GM23338 (cell line): ENCODE data around the gene WDSUB1. TPM values are rescaled to one million over a fixed set of nuclear protein-coding genes. Genes with fewer than 3 reads are reported as not detected.

Experiments used
- ATAC-seq: fragments of 200-7000 bp; cut with Tn5 transposase; 3 replicates; pipeline ENCODE4 v1.9.1; 2020
- DNase-seq: peaks from one replicate; pipeline ENCODE4 v3.0.0-alpha.2; 2015; ENCODE audit warnings: low spot score
- H2AFZ ChIP-seq: fragments of 200-600 bp; sonication (generic); 2 replicates; pipeline ENCODE4 v1.8.0; 2016; ENCODE audit warnings: antibody characterized with exemption, mild to moderate bottlenecking, moderate library complexity
- H3F3A ChIP-seq: fragments of 200-600 bp; sonication (generic); replicated peaks from 2 replicates; pipeline ENCODE4 v1.8.0; 2017; ENCODE audit warnings: antibody characterized with exemption, mixed run types, low read depth
- H3K27ac ChIP-seq: fragments of 200-600 bp; sonication (generic); 2 replicates; pipeline ENCODE4 v1.6.1; 2016; ENCODE audit warnings: low read depth
- H3K27me3 ChIP-seq: fragments of 200-600 bp; sonication (generic); 2 replicates; pipeline ENCODE4 v1.8.0; 2016; ENCODE audit warnings: mild to moderate bottlenecking, mixed run types, moderate library complexity; ENCODE audit not compliant: insufficient read depth
- H3K36me3 ChIP-seq: fragments of 200-600 bp; sonication (generic); 2 replicates; pipeline ENCODE4 v1.8.0; 2016; ENCODE audit warnings: mild to moderate bottlenecking; ENCODE audit not compliant: insufficient read depth
- H3K4me1 ChIP-seq: fragments of 200-600 bp; sonication (generic); 2 replicates; pipeline ENCODE4 v1.8.0; 2016; ENCODE audit warnings: mild to moderate bottlenecking, moderate library complexity; ENCODE audit not compliant: insufficient read depth
- H3K4me2 ChIP-seq: fragments of 200-600 bp; sonication (generic); 2 replicates; pipeline ENCODE4 v1.7.1; 2017; ENCODE audit warnings: mixed run types
- H3K4me3 ChIP-seq: fragments of 200-600 bp; sonication (generic); 2 replicates; pipeline ENCODE4 v1.6.1; 2016; ENCODE audit warnings: mixed run types
- H3K79me2 ChIP-seq: fragments of 200-600 bp; sonication (generic); replicated peaks from 2 replicates; pipeline ENCODE4 v1.8.0; 2017; ENCODE audit warnings: mild to moderate bottlenecking; ENCODE audit not compliant: insufficient read depth
- H3K9me2 ChIP-seq: fragments of 200-600 bp; sonication (generic); 2 replicates; pipeline ENCODE4 v1.8.0; 2017; ENCODE audit not compliant: insufficient read depth
- H4K20me1 ChIP-seq: fragments of 200-600 bp; sonication (generic); replicated peaks from 2 replicates; pipeline ENCODE4 v1.8.0; 2017; ENCODE audit warnings: mild to moderate bottlenecking; ENCODE audit not compliant: insufficient read depth
- H3K27ac Mint-ChIP-seq: 2 replicates; pipeline ENCODE4 v1.8.0; 2020; ENCODE audit warnings: inconsistent platforms, mild to moderate bottlenecking, moderate library complexity, mixed read lengths
- H3K27me3 Mint-ChIP-seq: 3 replicates; pipeline ENCODE4 v1.8.0; 2022; ENCODE audit warnings: low read depth, mild to moderate bottlenecking, moderate library complexity, mixed read lengths, inconsistent platforms; ENCODE audit not compliant: insufficient read depth, poor library complexity
- H3K36me3 Mint-ChIP-seq: 3 replicates; pipeline ENCODE4 v1.8.0; 2021; ENCODE audit warnings: low read depth, mild to moderate bottlenecking, inconsistent platforms, moderate library complexity, mixed read lengths
- H3K4me1 Mint-ChIP-seq: 3 replicates; pipeline ENCODE4 v1.8.0; 2020; ENCODE audit warnings: mild to moderate bottlenecking, inconsistent platforms, mixed read lengths
- H3K4me3 Mint-ChIP-seq: 3 replicates; pipeline ENCODE4 v1.8.0; 2021; ENCODE audit warnings: moderate library complexity, mild to moderate bottlenecking, inconsistent platforms, mixed read lengths
- H3K9me3 Mint-ChIP-seq: 3 replicates; pipeline ENCODE4 v1.8.0; 2020; ENCODE audit warnings: moderate library complexity, mild to moderate bottlenecking, inconsistent platforms, mixed read lengths
- CREB1 ChIP-seq: fragments of 250-450 bp; sonication (Bioruptor Pico); IDR thresholded peaks from 2 replicates; pipeline ENCODE4 v1.5.0; 2020; ENCODE audit warnings: low read depth, mild to moderate bottlenecking, moderate library complexity
- EZH2 ChIP-seq: fragments of 200-600 bp; sonication (generic); IDR thresholded peaks from one replicate; pipeline ENCODE4 v1.8.0; 2017; ENCODE audit warnings: antibody characterized with exemption, mild to moderate bottlenecking, low read depth; ENCODE audit not compliant: unreplicated experiment
- EZH2phosphoT487 ChIP-seq: fragments of 200-600 bp; sonication (generic); IDR thresholded peaks from one replicate; pipeline ENCODE4 v1.8.1; 2018; ENCODE audit warnings: antibody characterized with exemption; ENCODE audit not compliant: unreplicated experiment
- JUNB ChIP-seq: IDR thresholded peaks from one replicate; pipeline ENCODE4 v1.6.1; 2016; ENCODE audit warnings: antibody characterized with exemption; ENCODE audit not compliant: unreplicated experiment
- NANOG ChIP-seq: IDR thresholded peaks from 2 replicates; pipeline ENCODE4 v1.6.1; 2016; ENCODE audit warnings: antibody characterized with exemption, borderline replicate concordance
- POLR2AphosphoS5 ChIP-seq: IDR thresholded peaks from 2 replicates; pipeline ENCODE4 v1.6.1; 2016; ENCODE audit warnings: antibody characterized with exemption, low read depth
- ZNF114 ChIP-seq: fragments of 250-450 bp; sonication (Bioruptor Pico); IDR thresholded peaks from 2 replicates; pipeline ENCODE4 v1.5.0; 2020; ENCODE audit warnings: mild to moderate bottlenecking, moderate library complexity
- ZNF331 ChIP-seq: fragments of 250-450 bp; sonication (Bioruptor Pico); IDR thresholded peaks from 2 replicates; pipeline ENCODE4 v1.5.0; 2020; ENCODE audit warnings: low read depth, mild to moderate bottlenecking, moderate library complexity
- polyA plus RNA-seq: library from polyadenylated mRNA; unstranded; fragments of >200 nt; fragmentation: Nextera tagmentation; extraction: Ambion mirVana; gene quantifications from 2 replicates; pipeline ENCODE4 v1.2.1, GENCODE V29; 2016
- total RNA-seq: library from RNA; depleted of rRNA; stranded (reverse); fragments of >200 nt; shearing (Covaris generic); gene quantifications from 2 replicates; pipeline ENCODE4 v1.2.3, GENCODE V29; 2014
- TF ChIP-seq, protein P1 (sequence below): IDR thresholded peaks from 2 replicates; pipeline ENCODE4 v1.6.1; 2016; ENCODE audit warnings: antibody characterized with exemption
- TF ChIP-seq, protein P2 (sequence below), 2 experiments: fragments of 200-600 bp in 1 of 2; sonication (generic) in 1 of 2; conservative IDR thresholded peaks; 2 replicates each; pipeline versions ENCODE4 v1.5.1 to v1.6.1; 2016 to 2017; ENCODE audit warnings: antibody characterized with exemption in 2 of 2, low read depth in 2 of 2, mild to moderate bottlenecking in 2 of 2, moderate library complexity in 1 of 2
- TF ChIP-seq, protein P3 (sequence below): fragments of 250-450 bp; sonication (Bioruptor Pico); IDR thresholded peaks from 2 replicates; pipeline ENCODE4 v1.5.0; 2020; ENCODE audit warnings: mild to moderate bottlenecking, moderate library complexity
- TF ChIP-seq, protein P4 (sequence below): IDR thresholded peaks from one replicate; pipeline ENCODE4 v1.6.1; 2018; ENCODE audit warnings: antibody characterized with exemption; ENCODE audit not compliant: unreplicated experiment

The WDSUB1 gene
- total and polyA plus RNA-seq, 2 experiments from 2014 or later, result 9.9 to 12.2 TPM

DNA sequence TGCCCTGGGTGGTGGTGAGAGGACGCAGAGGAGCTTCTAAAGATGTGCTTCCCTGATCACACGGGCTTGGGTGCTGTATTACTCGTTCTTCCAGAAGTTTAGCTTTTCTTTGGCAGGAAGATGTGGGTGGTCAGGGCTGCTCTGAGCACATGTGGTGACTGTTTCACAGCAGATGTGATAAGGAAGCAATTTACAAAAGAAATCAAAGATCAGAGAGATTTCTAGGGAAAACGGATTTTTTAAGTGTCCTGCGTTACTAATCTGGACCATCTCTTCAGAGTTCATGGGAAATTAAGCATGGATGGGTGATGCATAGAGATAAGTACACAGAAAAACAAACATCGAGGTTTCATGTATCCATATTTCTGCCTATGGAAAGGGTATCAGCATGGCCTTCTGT lies 99.4 kb downstream of the WDSUB1 start (continued):
- no peak for TF ChIP-seq EZH2
- TF ChIP-seq EZH2phosphoT487, result no peak
- TF ChIP-seq, protein P1, sequence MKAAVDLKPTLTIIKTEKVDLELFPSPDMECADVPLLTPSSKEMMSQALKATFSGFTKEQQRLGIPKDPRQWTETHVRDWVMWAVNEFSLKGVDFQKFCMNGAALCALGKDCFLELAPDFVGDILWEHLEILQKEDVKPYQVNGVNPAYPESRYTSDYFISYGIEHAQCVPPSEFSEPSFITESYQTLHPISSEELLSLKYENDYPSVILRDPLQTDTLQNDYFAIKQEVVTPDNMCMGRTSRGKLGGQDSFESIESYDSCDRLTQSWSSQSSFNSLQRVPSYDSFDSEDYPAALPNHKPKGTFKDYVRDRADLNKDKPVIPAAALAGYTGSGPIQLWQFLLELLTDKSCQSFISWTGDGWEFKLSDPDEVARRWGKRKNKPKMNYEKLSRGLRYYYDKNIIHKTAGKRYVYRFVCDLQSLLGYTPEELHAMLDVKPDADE, result no peak
- TF ChIP-seq, protein P2, sequence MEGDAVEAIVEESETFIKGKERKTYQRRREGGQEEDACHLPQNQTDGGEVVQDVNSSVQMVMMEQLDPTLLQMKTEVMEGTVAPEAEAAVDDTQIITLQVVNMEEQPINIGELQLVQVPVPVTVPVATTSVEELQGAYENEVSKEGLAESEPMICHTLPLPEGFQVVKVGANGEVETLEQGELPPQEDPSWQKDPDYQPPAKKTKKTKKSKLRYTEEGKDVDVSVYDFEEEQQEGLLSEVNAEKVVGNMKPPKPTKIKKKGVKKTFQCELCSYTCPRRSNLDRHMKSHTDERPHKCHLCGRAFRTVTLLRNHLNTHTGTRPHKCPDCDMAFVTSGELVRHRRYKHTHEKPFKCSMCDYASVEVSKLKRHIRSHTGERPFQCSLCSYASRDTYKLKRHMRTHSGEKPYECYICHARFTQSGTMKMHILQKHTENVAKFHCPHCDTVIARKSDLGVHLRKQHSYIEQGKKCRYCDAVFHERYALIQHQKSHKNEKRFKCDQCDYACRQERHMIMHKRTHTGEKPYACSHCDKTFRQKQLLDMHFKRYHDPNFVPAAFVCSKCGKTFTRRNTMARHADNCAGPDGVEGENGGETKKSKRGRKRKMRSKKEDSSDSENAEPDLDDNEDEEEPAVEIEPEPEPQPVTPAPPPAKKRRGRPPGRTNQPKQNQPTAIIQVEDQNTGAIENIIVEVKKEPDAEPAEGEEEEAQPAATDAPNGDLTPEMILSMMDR (conservative IDR thresholded peaks at IDR 0.05; ENCODE audit: low read depth in 2 of 2), result no peak
- TF ChIP-seq NANOG, result no peak
- no peak for TF ChIP-seq CREB1 (CRISPR knock-in tag)

DNA sequence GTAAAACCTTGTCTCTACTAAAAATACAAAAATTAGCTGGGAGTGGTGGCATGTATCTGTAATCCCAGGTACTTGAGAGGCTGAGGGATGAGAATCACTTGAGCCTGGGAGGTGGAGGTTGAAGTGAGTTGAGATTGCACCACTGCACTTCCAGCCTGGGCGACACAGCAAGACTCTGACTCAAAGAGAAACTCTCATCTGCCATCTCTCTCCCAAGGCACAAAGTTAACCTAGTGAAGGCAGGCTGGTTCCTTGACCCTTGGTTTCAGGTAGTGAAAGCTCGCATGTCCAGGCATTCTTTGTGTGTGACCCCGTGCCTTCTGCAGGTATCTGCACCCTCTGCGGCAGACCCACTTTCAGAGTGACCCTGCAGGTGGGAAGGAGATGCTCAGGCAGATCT lies 100.0 kb downstream of the WDSUB1 start:
- no peak overlapping the region for H3K27ac Mint-ChIP-seq
- H3K36me3 ChIP-seq, result no peaks in the 10 kb centered on the region
- H3F3A ChIP-seq, result no peaks in the 10 kb centered on the region
- H3K9me2 ChIP-seq, result no peaks in the 10 kb centered on the region
- no peaks in the 10 kb centered on the region for H3K27me3 ChIP-seq
- DNase-seq (no peak), ATAC-seq (no peak)
- H3K4me3 Mint-ChIP-seq, result no peak overlapping the region
- H3K9me3 Mint-ChIP-seq, result no peaks in the 10 kb centered on the region
- H3K4me2 ChIP-seq, result no peak overlapping the region
- H3K4me1 ChIP-seq, result no peaks in the 10 kb centered on the region
- no peaks in the 10 kb centered on the region for H3K27me3 Mint-ChIP-seq
- peaks cover 6% of the 10 kb centered on the region; the same call in 2 of the 3 replicates for H3K4me1 Mint-ChIP-seq
- no peak overlapping the region for H3K4me3 ChIP-seq
- H2AFZ ChIP-seq, result no peak overlapping the region
- no peak overlapping the region for H3K27ac ChIP-seq
- no peaks in the 10 kb centered on the region for H3K36me3 Mint-ChIP-seq
- no peaks in the 10 kb centered on the region for H3K79me2 ChIP-seq
- no peaks in the 10 kb centered on the region for H4K20me1 ChIP-seq
- TF ChIP-seq, protein P3, sequence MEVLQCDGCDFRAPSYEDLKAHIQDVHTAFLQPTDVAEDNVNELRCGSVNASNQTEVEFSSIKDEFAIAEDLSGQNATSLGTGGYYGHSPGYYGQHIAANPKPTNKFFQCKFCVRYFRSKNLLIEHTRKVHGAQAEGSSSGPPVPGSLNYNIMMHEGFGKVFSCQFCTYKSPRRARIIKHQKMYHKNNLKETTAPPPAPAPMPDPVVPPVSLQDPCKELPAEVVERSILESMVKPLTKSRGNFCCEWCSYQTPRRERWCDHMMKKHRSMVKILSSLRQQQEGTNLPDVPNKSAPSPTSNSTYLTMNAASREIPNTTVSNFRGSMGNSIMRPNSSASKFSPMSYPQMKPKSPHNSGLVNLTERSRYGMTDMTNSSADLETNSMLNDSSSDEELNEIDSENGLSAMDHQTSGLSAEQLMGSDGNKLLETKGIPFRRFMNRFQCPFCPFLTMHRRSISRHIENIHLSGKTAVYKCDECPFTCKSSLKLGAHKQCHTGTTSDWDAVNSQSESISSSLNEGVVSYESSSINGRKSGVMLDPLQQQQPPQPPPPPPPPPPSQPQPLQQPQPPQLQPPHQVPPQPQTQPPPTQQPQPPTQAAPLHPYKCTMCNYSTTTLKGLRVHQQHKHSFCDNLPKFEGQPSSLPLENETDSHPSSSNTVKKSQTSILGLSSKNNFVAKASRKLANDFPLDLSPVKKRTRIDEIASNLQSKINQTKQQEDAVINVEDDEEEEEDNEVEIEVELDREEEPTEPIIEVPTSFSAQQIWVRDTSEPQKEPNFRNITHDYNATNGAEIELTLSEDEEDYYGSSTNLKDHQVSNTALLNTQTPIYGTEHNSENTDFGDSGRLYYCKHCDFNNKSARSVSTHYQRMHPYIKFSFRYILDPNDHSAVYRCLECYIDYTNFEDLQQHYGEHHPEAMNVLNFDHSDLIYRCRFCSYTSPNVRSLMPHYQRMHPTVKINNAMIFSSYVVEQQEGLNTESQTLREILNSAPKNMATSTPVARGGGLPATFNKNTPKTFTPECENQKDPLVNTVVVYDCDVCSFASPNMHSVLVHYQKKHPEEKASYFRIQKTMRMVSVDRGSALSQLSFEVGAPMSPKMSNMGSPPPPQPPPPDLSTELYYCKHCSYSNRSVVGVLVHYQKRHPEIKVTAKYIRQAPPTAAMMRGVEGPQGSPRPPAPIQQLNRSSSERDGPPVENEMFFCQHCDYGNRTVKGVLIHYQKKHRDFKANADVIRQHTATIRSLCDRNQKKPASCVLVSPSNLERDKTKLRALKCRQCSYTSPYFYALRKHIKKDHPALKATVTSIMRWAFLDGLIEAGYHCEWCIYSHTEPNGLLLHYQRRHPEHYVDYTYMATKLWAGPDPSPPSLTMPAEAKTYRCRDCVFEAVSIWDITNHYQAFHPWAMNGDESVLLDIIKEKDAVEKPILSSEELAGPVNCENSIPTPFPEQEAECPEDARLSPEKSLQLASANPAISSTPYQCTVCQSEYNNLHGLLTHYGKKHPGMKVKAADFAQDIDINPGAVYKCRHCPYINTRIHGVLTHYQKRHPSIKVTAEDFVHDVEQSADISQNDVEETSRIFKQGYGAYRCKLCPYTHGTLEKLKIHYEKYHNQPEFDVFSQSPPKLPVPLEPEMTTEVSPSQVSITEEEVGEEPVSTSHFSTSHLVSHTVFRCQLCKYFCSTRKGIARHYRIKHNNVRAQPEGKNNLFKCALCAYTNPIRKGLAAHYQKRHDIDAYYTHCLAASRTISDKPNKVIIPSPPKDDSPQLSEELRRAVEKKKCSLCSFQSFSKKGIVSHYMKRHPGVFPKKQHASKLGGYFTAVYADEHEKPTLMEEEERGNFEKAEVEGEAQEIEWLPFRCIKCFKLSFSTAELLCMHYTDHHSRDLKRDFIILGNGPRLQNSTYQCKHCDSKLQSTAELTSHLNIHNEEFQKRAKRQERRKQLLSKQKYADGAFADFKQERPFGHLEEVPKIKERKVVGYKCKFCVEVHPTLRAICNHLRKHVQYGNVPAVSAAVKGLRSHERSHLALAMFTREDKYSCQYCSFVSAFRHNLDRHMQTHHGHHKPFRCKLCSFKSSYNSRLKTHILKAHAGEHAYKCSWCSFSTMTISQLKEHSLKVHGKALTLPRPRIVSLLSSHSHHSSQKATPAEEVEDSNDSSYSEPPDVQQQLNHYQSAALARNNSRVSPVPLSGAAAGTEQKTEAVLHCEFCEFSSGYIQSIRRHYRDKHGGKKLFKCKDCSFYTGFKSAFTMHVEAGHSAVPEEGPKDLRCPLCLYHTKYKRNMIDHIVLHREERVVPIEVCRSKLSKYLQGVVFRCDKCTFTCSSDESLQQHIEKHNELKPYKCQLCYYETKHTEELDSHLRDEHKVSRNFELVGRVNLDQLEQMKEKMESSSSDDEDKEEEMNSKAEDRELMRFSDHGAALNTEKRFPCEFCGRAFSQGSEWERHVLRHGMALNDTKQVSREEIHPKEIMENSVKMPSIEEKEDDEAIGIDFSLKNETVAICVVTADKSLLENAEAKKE, result no peak
- TF ChIP-seq ZNF114 (CRISPR knock-in tag) (no peak), EZH2 (no peak), POLR2AphosphoS5 (no peak), EZH2phosphoT487 (no peak), CREB1 (CRISPR knock-in tag) (no peak), JUNB (no peak), ZNF331 (no peak)
- TF ChIP-seq, protein P4, sequence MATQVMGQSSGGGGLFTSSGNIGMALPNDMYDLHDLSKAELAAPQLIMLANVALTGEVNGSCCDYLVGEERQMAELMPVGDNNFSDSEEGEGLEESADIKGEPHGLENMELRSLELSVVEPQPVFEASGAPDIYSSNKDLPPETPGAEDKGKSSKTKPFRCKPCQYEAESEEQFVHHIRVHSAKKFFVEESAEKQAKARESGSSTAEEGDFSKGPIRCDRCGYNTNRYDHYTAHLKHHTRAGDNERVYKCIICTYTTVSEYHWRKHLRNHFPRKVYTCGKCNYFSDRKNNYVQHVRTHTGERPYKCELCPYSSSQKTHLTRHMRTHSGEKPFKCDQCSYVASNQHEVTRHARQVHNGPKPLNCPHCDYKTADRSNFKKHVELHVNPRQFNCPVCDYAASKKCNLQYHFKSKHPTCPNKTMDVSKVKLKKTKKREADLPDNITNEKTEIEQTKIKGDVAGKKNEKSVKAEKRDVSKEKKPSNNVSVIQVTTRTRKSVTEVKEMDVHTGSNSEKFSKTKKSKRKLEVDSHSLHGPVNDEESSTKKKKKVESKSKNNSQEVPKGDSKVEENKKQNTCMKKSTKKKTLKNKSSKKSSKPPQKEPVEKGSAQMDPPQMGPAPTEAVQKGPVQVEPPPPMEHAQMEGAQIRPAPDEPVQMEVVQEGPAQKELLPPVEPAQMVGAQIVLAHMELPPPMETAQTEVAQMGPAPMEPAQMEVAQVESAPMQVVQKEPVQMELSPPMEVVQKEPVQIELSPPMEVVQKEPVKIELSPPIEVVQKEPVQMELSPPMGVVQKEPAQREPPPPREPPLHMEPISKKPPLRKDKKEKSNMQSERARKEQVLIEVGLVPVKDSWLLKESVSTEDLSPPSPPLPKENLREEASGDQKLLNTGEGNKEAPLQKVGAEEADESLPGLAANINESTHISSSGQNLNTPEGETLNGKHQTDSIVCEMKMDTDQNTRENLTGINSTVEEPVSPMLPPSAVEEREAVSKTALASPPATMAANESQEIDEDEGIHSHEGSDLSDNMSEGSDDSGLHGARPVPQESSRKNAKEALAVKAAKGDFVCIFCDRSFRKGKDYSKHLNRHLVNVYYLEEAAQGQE, result no peak
